Colonic mucosa (tissue), 4 donors: ENCODE data around the gene RALGPS1. TPM values are rescaled to one million over a fixed set of nuclear protein-coding genes. Genes with fewer than 3 reads are reported as not detected.

ENCODE experiments used
- DNase-seq: peaks from one replicate; pipeline ENCODE4 v3.0.0-alpha.2; 2020
- H3K27ac ChIP-seq: fragments of 200-600 bp; one replicate; pipeline ENCODE4 v1.8.0; 2021
- H3K27me3 ChIP-seq: fragments of 200-600 bp; one replicate; pipeline ENCODE4 v1.8.0; 2021
- H3K36me3 ChIP-seq: fragments of 200-600 bp; one replicate; pipeline ENCODE4 v1.8.0; 2021
- H3K4me1 ChIP-seq: fragments of 200-600 bp; one replicate; pipeline ENCODE4 v1.8.0; 2021; ENCODE audit warnings: mild to moderate bottlenecking
- H3K4me3 ChIP-seq: fragments of 200-600 bp; one replicate; pipeline ENCODE4 v1.8.0; 2021
- H3K9ac ChIP-seq, 2 donors: one replicate each; pipeline ENCODE4 v1.7.0; 2013; ENCODE audit warnings: control low read depth in 2 of 2, low read depth in 2 of 2, low read length in 2 of 2
- H3K9me3 ChIP-seq: fragments of 200-600 bp; one replicate; pipeline ENCODE4 v1.8.0; 2021
- intact Hi-C: fragments of 100-400 bp; cut with DNase I; formaldehyde crosslinking; loops from one replicate; pipeline ENCODE4 v1.14.1; 2022
- total RNA-seq, 2 donors: library from RNA; stranded (reverse); fragmentation: NEBNext Ultra II Directional in 1 of 2; extraction: Animal tissue kit (Norgen Biotek cat#: 25700) in 1 of 2; gene quantifications; one replicate each; pipeline ENCODE4 v1.2.1, GENCODE V29; 2021
- TF ChIP-seq, protein P1 (sequence below): fragments of 200-600 bp; IDR thresholded peaks from one replicate; pipeline ENCODE4 v1.8.0; 2022; ENCODE audit warnings: antibody characterized with exemption, mild to moderate bottlenecking
- donor health status: healthy.
- donor health status: DM: no; HTN: no; CAD: no.
- donor health status: DM: no; HTN: no; CAD: no.

The RALGPS1 gene
- total RNA-seq, 2 donors from 2014 or later: 22.6 to 27.2 TPM

DNA sequence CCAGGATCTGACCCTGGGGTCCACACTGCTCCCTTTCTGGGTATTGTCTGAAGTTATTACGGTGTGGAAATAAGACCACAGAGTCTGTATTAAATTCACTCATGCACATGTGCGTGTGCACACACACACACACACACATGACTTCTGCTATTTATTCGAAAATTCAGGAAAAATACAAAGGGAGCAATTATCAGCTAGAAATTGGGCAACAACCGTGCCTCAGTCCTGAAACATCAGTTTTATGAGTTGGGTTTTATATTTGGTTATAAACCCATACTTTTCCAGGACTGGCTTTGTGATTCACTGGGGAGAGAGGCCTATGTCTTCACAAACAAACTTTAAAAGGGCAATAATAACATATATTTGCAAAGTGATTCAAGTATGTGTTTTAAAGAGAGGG, 117.7 kb downstream of the RALGPS1 start:
- H3K4me3 ChIP-seq: no peak overlapping the region
- no peaks in the 10 kb centered on the region for H3K4me1 ChIP-seq
- H3K9me3 ChIP-seq: no peaks in the 10 kb centered on the region
- no peaks in the 10 kb centered on the region for H3K36me3 ChIP-seq
- intact Hi-C loops: no loop called here
- H3K27me3 ChIP-seq: no peaks in the 10 kb centered on the region
- TF ChIP-seq, protein P1, sequence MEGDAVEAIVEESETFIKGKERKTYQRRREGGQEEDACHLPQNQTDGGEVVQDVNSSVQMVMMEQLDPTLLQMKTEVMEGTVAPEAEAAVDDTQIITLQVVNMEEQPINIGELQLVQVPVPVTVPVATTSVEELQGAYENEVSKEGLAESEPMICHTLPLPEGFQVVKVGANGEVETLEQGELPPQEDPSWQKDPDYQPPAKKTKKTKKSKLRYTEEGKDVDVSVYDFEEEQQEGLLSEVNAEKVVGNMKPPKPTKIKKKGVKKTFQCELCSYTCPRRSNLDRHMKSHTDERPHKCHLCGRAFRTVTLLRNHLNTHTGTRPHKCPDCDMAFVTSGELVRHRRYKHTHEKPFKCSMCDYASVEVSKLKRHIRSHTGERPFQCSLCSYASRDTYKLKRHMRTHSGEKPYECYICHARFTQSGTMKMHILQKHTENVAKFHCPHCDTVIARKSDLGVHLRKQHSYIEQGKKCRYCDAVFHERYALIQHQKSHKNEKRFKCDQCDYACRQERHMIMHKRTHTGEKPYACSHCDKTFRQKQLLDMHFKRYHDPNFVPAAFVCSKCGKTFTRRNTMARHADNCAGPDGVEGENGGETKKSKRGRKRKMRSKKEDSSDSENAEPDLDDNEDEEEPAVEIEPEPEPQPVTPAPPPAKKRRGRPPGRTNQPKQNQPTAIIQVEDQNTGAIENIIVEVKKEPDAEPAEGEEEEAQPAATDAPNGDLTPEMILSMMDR: no peak
- no peak overlapping the region for H3K27ac ChIP-seq
- no peak overlapping the region for H3K9ac ChIP-seq
- no peak for DNase-seq

DNA sequence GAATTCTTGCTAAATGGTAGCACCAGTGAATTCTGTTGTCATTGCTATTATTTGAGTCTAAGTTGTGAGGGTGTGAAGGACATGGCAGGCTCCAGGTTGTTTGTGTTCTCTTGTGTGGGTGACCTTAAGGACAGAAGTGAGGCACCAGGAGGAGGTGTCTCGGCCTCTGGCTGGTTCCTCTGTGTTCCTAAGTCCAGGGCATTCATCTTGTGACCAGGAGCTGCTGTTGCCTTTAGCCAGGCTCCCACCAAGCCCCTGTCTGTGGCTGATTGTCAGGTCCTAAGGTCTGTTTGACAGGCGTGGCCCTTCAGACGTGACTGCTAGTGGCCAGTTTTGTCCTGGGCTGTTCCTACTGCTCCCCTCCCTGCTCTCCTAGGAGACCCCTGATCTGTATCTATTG, 118.5 kb downstream of the RALGPS1 start:
- TF ChIP-seq, protein P1: no peak
- H3K9ac ChIP-seq: no peak overlapping the region
- no peaks in the 10 kb centered on the region for H3K36me3 ChIP-seq
- H3K9me3 ChIP-seq: no peaks in the 10 kb centered on the region
- intact Hi-C loops: no loop called here
- no peak overlapping the region for H3K4me3 ChIP-seq
- H3K27ac ChIP-seq: no peak overlapping the region
- no peak for DNase-seq
- H3K4me1 ChIP-seq: no peaks in the 10 kb centered on the region
- no peaks in the 10 kb centered on the region for H3K27me3 ChIP-seq

DNA sequence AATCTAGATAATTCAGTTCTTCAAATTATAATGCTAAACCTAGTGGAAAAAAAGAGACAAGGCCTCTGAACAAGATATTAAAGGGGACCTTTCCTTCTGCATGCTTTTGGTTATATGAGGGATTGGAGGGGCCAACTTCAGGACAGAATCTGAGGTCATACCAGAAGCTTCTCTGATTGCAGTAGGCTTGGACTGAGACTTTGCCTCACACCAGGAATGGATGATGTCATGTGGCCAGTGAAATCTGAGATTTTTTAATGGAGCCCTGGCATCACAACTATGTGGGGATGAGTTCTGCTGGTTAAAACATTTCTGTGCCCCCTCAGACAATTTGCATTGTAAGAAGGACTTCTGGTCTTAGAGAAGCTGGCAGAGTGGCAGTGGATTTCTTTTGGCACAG, 119.2 kb downstream of the RALGPS1 start:
- H3K9me3 ChIP-seq: no peaks in the 10 kb centered on the region
- H3K4me3 ChIP-seq: no peak overlapping the region
- H3K9ac ChIP-seq: no peak overlapping the region
- H3K4me1 ChIP-seq: no peaks in the 10 kb centered on the region
- H3K27me3 ChIP-seq: no peaks in the 10 kb centered on the region
- H3K36me3 ChIP-seq: no peaks in the 10 kb centered on the region
- intact Hi-C loops: no loop called here
- no peak overlapping the region for H3K27ac ChIP-seq
- TF ChIP-seq, protein P1: no peak
- DNase-seq: no peak

DNA sequence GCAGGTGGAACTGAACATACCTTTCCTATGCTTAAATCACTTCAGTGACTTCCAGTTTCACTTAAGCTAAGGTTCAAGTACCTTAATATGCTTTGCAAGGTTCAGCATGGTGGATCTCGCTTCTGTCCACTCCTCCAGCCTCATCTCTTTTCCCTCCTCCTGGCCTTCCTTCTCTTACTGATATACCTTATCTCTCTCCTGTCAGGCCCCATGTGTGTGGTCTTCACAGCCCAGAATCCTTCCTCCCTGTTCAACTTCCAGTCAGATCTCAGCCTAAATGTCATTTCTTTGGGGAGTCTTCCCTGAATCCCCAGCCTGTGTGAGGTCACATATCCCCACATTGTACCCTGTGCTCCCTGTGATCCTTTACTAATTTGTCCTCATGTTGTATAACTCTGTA, 120.1 kb downstream of the RALGPS1 start:
- TF ChIP-seq, protein P1: no peak

DNA sequence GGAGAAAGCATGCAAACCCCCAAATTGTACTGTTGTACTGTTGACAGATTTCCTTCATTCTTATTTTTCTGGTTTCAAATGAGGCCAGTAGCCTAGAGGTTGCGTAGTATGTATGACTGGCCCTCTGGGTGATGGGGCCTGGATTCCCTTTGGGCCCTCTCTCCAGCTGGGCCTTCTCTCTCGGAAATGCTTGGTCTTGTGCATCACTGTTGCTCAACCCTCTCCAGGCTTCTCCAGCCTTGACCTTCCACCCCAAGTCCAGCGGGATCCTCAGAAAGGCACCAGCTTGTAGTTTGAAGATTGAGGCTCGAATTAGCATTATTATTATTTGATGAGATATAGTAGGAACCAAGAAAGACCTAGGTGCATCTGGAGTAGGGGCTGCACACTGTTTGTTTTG, 120.8 kb downstream of the RALGPS1 start:
- H3K27me3 ChIP-seq: no peaks in the 10 kb centered on the region
- peak overlapping the region; percentile 19 for H3K27ac ChIP-seq
- peak; percentile 36 for DNase-seq
- no peaks in the 10 kb centered on the region for H3K9me3 ChIP-seq
- intact Hi-C loops: no loop called here
- no peak overlapping the region for H3K4me3 ChIP-seq
- no peak overlapping the region for H3K9ac ChIP-seq
- H3K36me3 ChIP-seq: no peaks in the 10 kb centered on the region
- TF ChIP-seq, protein P1: no peak
- H3K4me1 ChIP-seq: no peaks in the 10 kb centered on the region

More for the DNA sequence above, 120.1 kb downstream of the RALGPS1 start:
- no peaks in the 10 kb centered on the region for H3K36me3 ChIP-seq
- H3K9me3 ChIP-seq: no peaks in the 10 kb centered on the region
- no peak for DNase-seq
- H3K27me3 ChIP-seq: no peaks in the 10 kb centered on the region
- no peaks in the 10 kb centered on the region for H3K4me1 ChIP-seq
- H3K9ac ChIP-seq: no peak overlapping the region
- intact Hi-C loops: no loop called here
- H3K4me3 ChIP-seq: no peak overlapping the region
- H3K27ac ChIP-seq: no peak overlapping the region

DNA sequence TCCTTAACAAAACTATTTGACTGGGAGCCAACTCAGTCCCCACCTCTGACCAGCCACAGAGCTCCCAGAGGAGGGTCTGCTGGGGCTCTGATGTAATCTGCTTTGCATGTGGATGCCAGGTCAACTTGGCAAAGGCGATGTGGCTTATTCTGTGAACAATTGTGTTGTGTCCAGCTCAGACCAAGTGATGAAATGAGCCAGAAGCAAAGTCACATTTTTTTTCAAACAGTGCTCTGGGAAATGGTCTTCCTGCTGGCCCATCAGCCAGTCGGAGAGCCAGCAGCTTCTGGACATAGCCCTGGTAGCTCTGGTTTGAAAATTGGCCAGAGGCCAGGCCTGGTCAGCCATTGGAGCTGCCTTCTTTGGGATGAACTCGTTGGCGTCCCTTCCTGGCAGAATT, 121.4 kb downstream of the RALGPS1 start:
- Histone ChIP-seq H3K9ac (no peak overlapping the region), H3K27me3 (no peaks in the 10 kb centered on the region), H3K4me3 (no peak overlapping the region), H3K9me3 (no peaks in the 10 kb centered on the region), H3K4me1 (no peaks in the 10 kb centered on the region), H3K36me3 (no peaks in the 10 kb centered on the region), H3K27ac (peak overlapping the region; percentile 19)
- DNase-seq: no peak
- TF ChIP-seq, protein P1: no peak
- intact Hi-C loops: no loop called here
